Calu3 (cell line): Measurements from ENCODE around the gene SPATA31A7. TPM values are rescaled to one million over a fixed set of nuclear protein-coding genes. Genes with fewer than 3 reads are reported as not detected.
"Not testable (repeated sequence)": the region's sequence is repeated elsewhere in the genome, so short reads cannot be mapped to it uniquely, and the experiment has no call there.

ENCODE experiments used
- Bru-seq: library from RNA; stranded (reverse); fragments of 400-500 nt; gene quantifications from one replicate; lab custom pipeline; 2021; lab: Mats Ljungman, UMichigan
- BruChase-seq, 2 experiments: library from RNA; stranded (reverse); fragments of 400-500 nt; gene quantifications; one replicate each; lab custom pipeline; 2021; lab: Mats Ljungman, UMichigan
- BruUV-seq: library from RNA; stranded (reverse); fragments of 400-500 nt; replicated peaks from 2 replicates; lab custom pipeline; 2021; lab: Mats Ljungman, UMichigan
- CTCF ChIA-PET: fragments of 300-600 bp; sonication (Branson Sonifier 250); formaldehyde crosslinking; loops from one replicate; lab custom pipeline; 2022; ENCODE audit warnings: antibody characterized with exemption; lab: Charles Lee
- DNase-seq: peaks from one replicate; pipeline ENCODE4 v3.0.0; 2022
- H3K27ac Mint-ChIP-seq: one replicate; pipeline ENCODE4 v1.8.0; 2022; ENCODE audit warnings: mixed read lengths; ENCODE audit not compliant: unreplicated experiment
- H3K27me3 Mint-ChIP-seq: one replicate; pipeline ENCODE4 v1.8.0; 2022; ENCODE audit warnings: mixed read lengths; ENCODE audit not compliant: unreplicated experiment
- H3K36me3 Mint-ChIP-seq: one replicate; pipeline ENCODE4 v1.8.0; 2022; ENCODE audit warnings: mild to moderate bottlenecking, moderate library complexity, mixed read lengths; ENCODE audit not compliant: insufficient read depth, unreplicated experiment
- H3K4me1 Mint-ChIP-seq: one replicate; pipeline ENCODE4 v1.8.0; 2022; ENCODE audit warnings: mild to moderate bottlenecking, low read depth, mixed read lengths; ENCODE audit not compliant: unreplicated experiment
- H3K4me3 Mint-ChIP-seq: one replicate; pipeline ENCODE4 v1.8.0; 2022; ENCODE audit warnings: mild to moderate bottlenecking, low read depth, moderate library complexity, mixed read lengths; ENCODE audit not compliant: unreplicated experiment
- H3K9me3 Mint-ChIP-seq: one replicate; pipeline ENCODE4 v1.8.0; 2022; ENCODE audit warnings: low read depth, mixed read lengths; ENCODE audit not compliant: unreplicated experiment
- intact Hi-C: fragments of 100-400 bp; cut with micrococcal nuclease; formaldehyde crosslinking; loops from one replicate; pipeline ENCODE4 v1.10.0; 2022; ENCODE audit not compliant: unreplicated experiment
- long read RNA-seq: library from polyadenylated mRNA; stranded (forward); transcript quantifications from one replicate; pipeline ENCODE4 v2.0.0, GENCODE V29; 2022
- total RNA-seq: library from RNA; stranded (reverse); gene quantifications from 2 replicates; pipeline ENCODE4 v1.2.3, GENCODE V29; 2022

Gene SPATA31A7
- total RNA-seq (not detected in 2 replicates), Bru-seq, nascent RNA (not detected), BruChase-seq, experiment 1, labeled RNA remaining after a 6-hour chase (not detected), BruChase-seq, experiment 2, labeled RNA remaining after a 2-hour chase (not detected)
- long read RNA-seq, result 0 reads

GRCh38 chr9:61189736-61190135, at the start of gene SPATA31A7:
SPATA31A7 (plus strand) TSS chr9:61190036; CDS start chr9:61190065, 29 bp downstream.
- H3K4me3 Mint-ChIP-seq, H3K36me3 Mint-ChIP-seq, CTCF ChIA-PET, DNase-seq, intact Hi-C loops, H3K27ac Mint-ChIP-seq, BruUV-seq, H3K9me3 Mint-ChIP-seq, H3K27me3 Mint-ChIP-seq, H3K4me1 Mint-ChIP-seq: not testable (repeated sequence)

- not testable (repeated sequence) for H3K4me1 Mint-ChIP-seq, DNase-seq
These were observed 36.6 kb downstream of the SPATA31A7 start for GRCh38 chr9:61226438-61226837.

More at GRCh38 chr9:61226438-61226837, 36.6 kb downstream of the SPATA31A7 start:
- CTCF ChIA-PET, H3K9me3 Mint-ChIP-seq, H3K27ac Mint-ChIP-seq, H3K4me3 Mint-ChIP-seq, BruUV-seq, intact Hi-C loops, H3K36me3 Mint-ChIP-seq, H3K27me3 Mint-ChIP-seq: not testable (repeated sequence)
